ENCODE measurements around the gene TCF12. TPM values are rescaled to one million over a fixed set of nuclear protein-coding genes. Genes with fewer than 3 reads are reported as not detected.

The TCF12 gene
- polyA plus RNA-seq, 1 donor: 69.4 TPM

- H3K4me3 ChIP-seq (ENCODE audit: low read length): no peak overlapping the region
- DNase-seq: no peak
- H3K27ac ChIP-seq (ENCODE audit: low read length): no peak overlapping the region
- H3K4me1 ChIP-seq (ENCODE audit: control insufficient read depth, insufficient read depth, low read length): peaks cover 3% of the 10 kb centered on the region
- H3K36me3 ChIP-seq (ENCODE audit: control insufficient read depth, insufficient read depth, low read length): no peaks in the 10 kb centered on the region
- no CpG with 5 or more reads among the region's 3 CpGs for WGBS (ENCODE audit: insufficient coverage, low lambda C conversion rate)
- H3K9me3 ChIP-seq (ENCODE audit: control insufficient read depth, low read depth, low read length): no peaks in the 10 kb centered on the region
- H3K27me3 ChIP-seq (ENCODE audit: control insufficient read depth, insufficient read depth, low read length): no peaks in the 10 kb centered on the region
Measured at GRCh38 chr15:57297163-57297593, 378.7 kb downstream of the TCF12 start.

DNA sequence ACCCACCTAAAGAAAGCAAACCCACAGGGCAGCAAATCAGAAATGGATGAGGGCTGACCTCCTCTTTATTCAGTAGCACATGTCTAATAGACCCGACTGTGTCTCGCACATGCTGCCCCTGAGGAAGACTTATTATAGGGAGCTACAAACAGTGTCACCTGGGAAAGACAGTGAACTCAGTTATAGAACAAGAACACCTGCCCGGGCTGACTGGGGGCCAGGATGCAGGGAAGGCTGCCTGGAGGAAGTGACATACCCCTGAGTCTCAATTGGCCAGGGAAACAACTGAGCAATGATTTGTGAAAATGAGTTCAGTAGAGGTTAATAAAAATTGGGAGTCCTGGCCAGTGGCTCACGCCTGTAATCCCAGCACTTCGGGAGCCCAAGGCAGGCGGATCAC lies 379.2 kb downstream of the TCF12 start:
- Histone ChIP-seq H3K36me3 (ENCODE audit: control insufficient read depth, insufficient read depth, low read length) (no peaks in the 10 kb centered on the region), H3K4me1 (ENCODE audit: control insufficient read depth, insufficient read depth, low read length) (peaks cover 3% of the 10 kb centered on the region), H3K9me3 (ENCODE audit: control insufficient read depth, low read depth, low read length) (no peaks in the 10 kb centered on the region), H3K4me3 (ENCODE audit: low read length) (no peak overlapping the region), H3K27ac (ENCODE audit: low read length) (no peak overlapping the region), H3K27me3 (ENCODE audit: control insufficient read depth, insufficient read depth, low read length) (no peaks in the 10 kb centered on the region)
- WGBS (ENCODE audit: insufficient coverage, low lambda C conversion rate): no CpG with 5 or more reads among the region's 6 CpGs
- no peak for DNase-seq

DNA sequence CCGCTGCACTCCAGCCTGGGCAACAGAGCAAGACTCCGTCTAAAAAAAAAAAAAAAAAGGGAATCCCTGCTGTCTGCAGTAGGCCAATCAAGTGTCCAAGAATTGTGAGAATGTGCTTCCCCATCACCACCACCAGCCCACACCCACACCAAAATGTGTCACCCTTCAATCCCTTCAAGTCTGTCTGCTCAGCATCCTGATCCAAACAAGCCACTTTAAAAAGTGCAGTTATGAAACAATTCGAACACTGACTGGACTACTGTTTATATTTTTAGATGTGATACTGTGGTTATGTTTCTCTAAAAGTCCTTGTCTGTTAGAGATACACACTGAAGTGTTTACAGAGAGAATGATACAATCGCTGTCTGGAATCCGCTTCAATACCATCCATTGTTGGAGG lies 379.8 kb downstream of the TCF12 start:
- H3K27me3 ChIP-seq (ENCODE audit: control insufficient read depth, insufficient read depth, low read length): no peaks in the 10 kb centered on the region
- no peaks in the 10 kb centered on the region for H3K9me3 ChIP-seq (ENCODE audit: control insufficient read depth, low read depth, low read length)
- no peaks in the 10 kb centered on the region for H3K36me3 ChIP-seq (ENCODE audit: control insufficient read depth, insufficient read depth, low read length)
- no CpG with 5 or more reads among the region's 5 CpGs for WGBS (ENCODE audit: insufficient coverage, low lambda C conversion rate)
- no peak overlapping the region for H3K27ac ChIP-seq (ENCODE audit: low read length)
- DNase-seq: no peak
- H3K4me3 ChIP-seq (ENCODE audit: low read length): no peak overlapping the region
- H3K4me1 ChIP-seq (ENCODE audit: control insufficient read depth, insufficient read depth, low read length): peaks cover 3% of the 10 kb centered on the region

GRCh38 chr15:57298843-57299550 lies 380.6 kb downstream of the TCF12 start:
- H3K9me3 ChIP-seq (ENCODE audit: control insufficient read depth, low read depth, low read length): no peaks in the 10 kb centered on the region
- no peak overlapping the region for H3K4me3 ChIP-seq (ENCODE audit: low read length)
- H3K27me3 ChIP-seq (ENCODE audit: control insufficient read depth, insufficient read depth, low read length): no peaks in the 10 kb centered on the region
- no peak for DNase-seq
- H3K4me1 ChIP-seq (ENCODE audit: control insufficient read depth, insufficient read depth, low read length): peaks cover 3% of the 10 kb centered on the region
- WGBS (ENCODE audit: insufficient coverage, low lambda C conversion rate): 83% methylated on average over 1 of the region's 14 CpGs
- H3K36me3 ChIP-seq (ENCODE audit: control insufficient read depth, insufficient read depth, low read length): no peaks in the 10 kb centered on the region
- no peak overlapping the region for H3K27ac ChIP-seq (ENCODE audit: low read length)

DNA sequence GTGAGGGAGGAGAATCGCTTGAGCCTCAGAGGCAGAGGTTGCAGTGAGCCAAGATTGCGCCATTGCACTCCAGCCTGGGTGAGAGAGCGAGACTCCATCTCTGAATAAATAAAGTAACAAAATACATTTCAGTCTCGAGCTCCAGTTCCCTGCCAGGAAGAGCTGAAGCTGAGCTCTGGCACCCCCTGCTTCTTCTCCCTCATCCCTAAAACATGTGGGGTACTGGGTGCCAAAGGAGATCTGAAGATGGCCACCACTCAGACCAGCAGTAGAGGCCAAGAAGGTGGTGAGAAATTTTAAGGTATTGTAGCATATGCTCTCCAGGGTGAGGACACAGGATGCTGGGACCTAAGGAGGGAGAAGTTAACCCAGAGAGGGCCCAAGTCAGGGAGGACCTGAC lies 382.9 kb downstream of the TCF12 start:
- Histone ChIP-seq H3K4me3 (ENCODE audit: low read length) (no peak overlapping the region), H3K9me3 (ENCODE audit: control insufficient read depth, low read depth, low read length) (no peaks in the 10 kb centered on the region), H3K4me1 (ENCODE audit: control insufficient read depth, insufficient read depth, low read length) (peaks cover 9% of the 10 kb centered on the region), H3K27ac (ENCODE audit: low read length) (no peak overlapping the region), H3K27me3 (ENCODE audit: control insufficient read depth, insufficient read depth, low read length) (no peaks in the 10 kb centered on the region), H3K36me3 (ENCODE audit: control insufficient read depth, insufficient read depth, low read length) (no peaks in the 10 kb centered on the region)
- WGBS (ENCODE audit: insufficient coverage, low lambda C conversion rate): no CpG with 5 or more reads among the region's 4 CpGs
- no peak for DNase-seq

GRCh38 chr15:57302640-57303257 lies 384.3 kb downstream of the TCF12 start:
- Histone ChIP-seq H3K4me1 (ENCODE audit: control insufficient read depth, insufficient read depth, low read length) (peaks cover 17% of the 10 kb centered on the region), H3K27me3 (ENCODE audit: control insufficient read depth, insufficient read depth, low read length) (no peaks in the 10 kb centered on the region), H3K27ac (ENCODE audit: low read length) (no peak overlapping the region), H3K36me3 (ENCODE audit: control insufficient read depth, insufficient read depth, low read length) (no peaks in the 10 kb centered on the region), H3K4me3 (ENCODE audit: low read length) (no peak overlapping the region), H3K9me3 (ENCODE audit: control insufficient read depth, low read depth, low read length) (no peaks in the 10 kb centered on the region)
- no CpG with 5 or more reads among the region's 9 CpGs for WGBS (ENCODE audit: insufficient coverage, low lambda C conversion rate)
- DNase-seq: no peak

GRCh38 chr15:57305009-57305408 lies 386.6 kb downstream of the TCF12 start:
- Histone ChIP-seq H3K4me3 (ENCODE audit: low read length) (no peak overlapping the region), H3K9me3 (ENCODE audit: control insufficient read depth, low read depth, low read length) (no peaks in the 10 kb centered on the region), H3K4me1 (ENCODE audit: control insufficient read depth, insufficient read depth, low read length) (peaks cover 21% of the 10 kb centered on the region), H3K27ac (ENCODE audit: low read length) (no peak overlapping the region), H3K36me3 (ENCODE audit: control insufficient read depth, insufficient read depth, low read length) (no peaks in the 10 kb centered on the region), H3K27me3 (ENCODE audit: control insufficient read depth, insufficient read depth, low read length) (no peaks in the 10 kb centered on the region)
- no CpG with 5 or more reads among the region's 4 CpGs for WGBS (ENCODE audit: insufficient coverage, low lambda C conversion rate)
- DNase-seq: no peak

DNA sequence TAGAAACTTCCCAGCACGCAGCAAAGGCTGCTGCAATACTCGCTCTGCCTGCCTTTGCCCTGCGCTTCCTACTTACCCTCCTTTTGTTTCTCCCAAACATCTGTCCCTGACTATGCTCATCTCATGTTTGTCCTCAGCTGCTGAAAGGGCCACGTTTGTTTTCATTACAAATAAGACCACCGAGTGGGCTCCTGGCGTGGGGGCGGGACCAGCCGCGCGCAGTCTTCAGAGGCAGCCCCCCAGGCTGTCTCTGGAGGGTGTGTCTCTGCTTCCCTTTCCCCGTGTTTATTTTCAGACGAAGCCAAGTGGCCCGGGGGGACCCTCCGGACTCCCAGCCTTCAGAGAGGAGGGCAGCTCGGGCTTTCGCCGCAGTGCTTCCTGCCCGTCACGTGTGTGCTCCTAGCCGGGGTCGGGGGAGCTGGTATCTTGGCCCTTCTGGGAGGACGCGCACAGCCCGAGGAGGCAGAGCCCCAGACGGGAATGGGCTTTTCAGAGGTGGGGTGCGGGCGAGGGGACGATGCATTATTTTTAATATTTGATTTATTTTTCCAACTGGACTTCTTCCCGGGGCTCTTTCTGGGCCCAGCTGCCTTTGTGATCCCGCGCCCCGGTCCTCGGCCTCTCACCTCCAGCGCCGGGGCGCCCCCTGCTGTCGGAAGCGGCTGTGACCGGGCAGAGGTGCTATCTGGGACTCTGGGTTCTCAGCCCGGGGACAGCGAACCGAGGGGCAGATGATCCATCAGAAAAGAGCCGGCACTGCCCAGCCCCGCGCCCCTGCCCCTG lies 387.9 kb downstream of the TCF12 start:
- peak overlapping the region; percentile 56 for H3K4me3 ChIP-seq (ENCODE audit: low read length)
- H3K4me1 ChIP-seq (ENCODE audit: control insufficient read depth, insufficient read depth, low read length): peaks cover 33% of the 10 kb centered on the region
- no CpG with 5 or more reads among the region's 45 CpGs for WGBS (ENCODE audit: insufficient coverage, low lambda C conversion rate)
- no peaks in the 10 kb centered on the region for H3K36me3 ChIP-seq (ENCODE audit: control insufficient read depth, insufficient read depth, low read length)
- peak overlapping the region; percentile 65 for H3K27ac ChIP-seq (ENCODE audit: low read length)
- H3K9me3 ChIP-seq (ENCODE audit: control insufficient read depth, low read depth, low read length): no peaks in the 10 kb centered on the region
- H3K27me3 ChIP-seq (ENCODE audit: control insufficient read depth, insufficient read depth, low read length): no peaks in the 10 kb centered on the region
- DNase-seq: peak; percentile 71 to 81

DNA sequence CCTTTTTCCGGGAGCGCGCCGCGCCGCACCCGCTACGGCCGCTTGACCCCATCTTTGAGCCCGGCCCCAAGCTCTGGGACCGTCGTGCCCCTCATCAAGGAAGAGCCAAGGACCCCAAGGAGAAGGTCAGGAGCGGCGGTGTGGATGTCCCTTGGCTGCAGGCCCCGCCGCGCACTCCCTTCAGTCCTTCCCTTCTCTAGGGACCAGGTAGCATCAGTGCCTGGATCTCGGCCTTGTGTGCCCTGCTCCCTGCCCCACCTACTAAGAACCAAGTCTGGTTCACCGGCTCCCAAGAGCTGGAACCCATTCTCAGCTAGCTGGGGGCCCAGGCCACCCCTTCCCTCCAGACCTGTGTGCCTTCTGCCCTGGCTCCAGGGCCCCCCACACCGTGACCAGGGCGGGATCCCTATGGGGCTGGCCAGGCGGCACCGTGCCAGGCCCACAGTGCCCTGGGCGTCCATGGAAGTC lies 388.5 kb downstream of the TCF12 start:
- no peaks in the 10 kb centered on the region for H3K27me3 ChIP-seq (ENCODE audit: control insufficient read depth, insufficient read depth, low read length)
- no peaks in the 10 kb centered on the region for H3K9me3 ChIP-seq (ENCODE audit: control insufficient read depth, low read depth, low read length)
- no peaks in the 10 kb centered on the region for H3K36me3 ChIP-seq (ENCODE audit: control insufficient read depth, insufficient read depth, low read length)
- no CpG with 5 or more reads among the region's 24 CpGs for WGBS (ENCODE audit: insufficient coverage, low lambda C conversion rate)
- peak overlapping the region; percentile 65 for H3K27ac ChIP-seq (ENCODE audit: low read length)
- H3K4me3 ChIP-seq (ENCODE audit: low read length): peak overlapping the region; percentile 56
- peaks cover 40% of the 10 kb centered on the region for H3K4me1 ChIP-seq (ENCODE audit: control insufficient read depth, insufficient read depth, low read length)
- DNase-seq: no peak

GRCh38 chr15:57307527-57308169 lies 389.2 kb downstream of the TCF12 start:
- DNase-seq: no peak
- Histone ChIP-seq H3K9me3 (ENCODE audit: control insufficient read depth, low read depth, low read length) (no peaks in the 10 kb centered on the region), H3K4me1 (ENCODE audit: control insufficient read depth, insufficient read depth, low read length) (peaks cover 45% of the 10 kb centered on the region), H3K4me3 (ENCODE audit: low read length) (no peak overlapping the region), H3K27me3 (ENCODE audit: control insufficient read depth, insufficient read depth, low read length) (no peaks in the 10 kb centered on the region), H3K36me3 (ENCODE audit: control insufficient read depth, insufficient read depth, low read length) (no peaks in the 10 kb centered on the region), H3K27ac (ENCODE audit: low read length) (no peak overlapping the region)
- WGBS (ENCODE audit: insufficient coverage, low lambda C conversion rate): no CpG with 5 or more reads among the region's 13 CpGs

All from large intestine (tissue), 3 donors.